ENCODE results near the gene TMEM208. TPM values are rescaled to one million over a fixed set of nuclear protein-coding genes. Genes with fewer than 3 reads are reported as not detected.

Gene TMEM208
- polyA plus RNA-seq, 1 of the 3 experiments (the other 2 are of a cell fraction), result 98.2 TPM

DNA sequence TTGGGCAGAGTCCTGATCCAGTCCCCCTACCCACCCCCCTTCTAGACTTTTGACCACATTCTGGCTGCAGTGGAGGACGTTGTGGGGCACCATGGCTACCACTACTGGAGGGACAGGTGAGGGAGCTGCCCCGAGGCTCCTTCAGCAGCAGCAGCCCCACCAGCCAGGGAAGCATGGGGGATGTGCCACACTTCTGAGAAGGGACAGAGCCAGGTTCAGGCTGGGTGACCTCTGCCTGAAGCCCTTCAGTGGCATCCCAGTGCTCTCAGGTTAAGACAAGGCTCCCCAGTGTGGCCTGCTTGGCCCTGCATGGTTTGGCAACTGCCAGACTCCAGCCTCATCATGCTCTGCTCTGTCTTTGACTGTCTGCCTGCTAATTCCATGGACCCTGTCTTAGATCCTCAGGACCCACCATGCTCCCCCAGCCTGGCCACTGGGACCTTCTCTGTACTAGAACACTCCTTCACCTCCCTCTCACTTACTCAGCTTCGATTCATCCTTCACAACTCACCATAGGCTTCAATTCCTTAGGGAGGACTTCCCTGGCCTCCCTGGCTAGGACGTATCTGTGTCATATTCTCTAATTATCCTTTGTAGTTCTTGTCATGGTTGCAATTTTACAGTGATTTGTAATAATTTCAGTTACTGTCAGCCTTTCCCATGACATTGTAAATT lies 30.7 kb downstream of the TMEM208 start:
- Histone ChIP-seq H3F3A (replicated peaks; ENCODE audit: insufficient read depth) (no peaks in the 10 kb centered on the region), H3K27ac (ENCODE audit: low read depth in 2 of 2, low read length in 1 of 2) (no peak overlapping the region), H3K36me3 (replicated peaks in 1 of 2; ENCODE audit: control insufficient read depth in 1 of 2, insufficient read depth in 2 of 2, low read length in 1 of 2) (no peaks in the 10 kb centered on the region), H3K4me1 (ENCODE audit: control insufficient read depth in 1 of 2, insufficient read depth in 2 of 2, low read depth in 1 of 2, low read length in 1 of 2) (peaks cover 0 to 12% of the 10 kb centered on the region in 2 experiments; a peak in 1 of 4 replicates), H3K27me3 (ENCODE audit: insufficient read depth) (no peaks in the 10 kb centered on the region), H4K20me1 (ENCODE audit: insufficient read depth) (no peaks in the 10 kb centered on the region), H2AFZ (ENCODE audit: low read depth) (no peak overlapping the region), H3K4me2 (no peak overlapping the region), H3K9ac (no peak overlapping the region), H3K79me2 (ENCODE audit: insufficient read depth) (no peaks in the 10 kb centered on the region), H3K9me2 (no peaks in the 10 kb centered on the region), H3K9me3 (no peaks in the 10 kb centered on the region), H3K4me3 (ENCODE audit: low read depth in 2 of 2, low read length in 1 of 2) (no peak overlapping the region)
- ChIA-PET POLR2A (no interaction called here), CTCF (interaction anchor here (1.5 kb wide), 1 partner anchor 9 kb away, joined by 8 read pairs; the partner anchor contains the start of gene SLC9A5)
- DNase-seq, result no peak
- TF ChIP-seq SIN3A (IDR thresholded peaks at IDR 0.05; ENCODE audit: borderline replicate concordance, low read depth, low read length) (no peak), RXRA (IDR thresholded peaks at IDR 0.05; ENCODE audit: borderline replicate concordance, low read depth) (no peak), GATA2 (CRISPR knock-in tag; IDR thresholded peaks at IDR 0.05) (no peak), CHD2 (IDR thresholded peaks at IDR 0.05; ENCODE audit: low read length, partially characterized antibody) (no peak), RCOR1 (IDR thresholded peaks at IDR 0.05; ENCODE audit: low read length) (no peak), EZH2phosphoT487 (IDR thresholded peaks at IDR 0.05; ENCODE audit: borderline replicate concordance, low read depth) (no peak), NFIC (IDR thresholded peaks at IDR 0.05; ENCODE audit: borderline replicate concordance) (no peak), FOXM1 (IDR thresholded peaks at IDR 0.05; ENCODE audit: low read depth) (no peak)
- TF ChIP-seq, protein P1, sequence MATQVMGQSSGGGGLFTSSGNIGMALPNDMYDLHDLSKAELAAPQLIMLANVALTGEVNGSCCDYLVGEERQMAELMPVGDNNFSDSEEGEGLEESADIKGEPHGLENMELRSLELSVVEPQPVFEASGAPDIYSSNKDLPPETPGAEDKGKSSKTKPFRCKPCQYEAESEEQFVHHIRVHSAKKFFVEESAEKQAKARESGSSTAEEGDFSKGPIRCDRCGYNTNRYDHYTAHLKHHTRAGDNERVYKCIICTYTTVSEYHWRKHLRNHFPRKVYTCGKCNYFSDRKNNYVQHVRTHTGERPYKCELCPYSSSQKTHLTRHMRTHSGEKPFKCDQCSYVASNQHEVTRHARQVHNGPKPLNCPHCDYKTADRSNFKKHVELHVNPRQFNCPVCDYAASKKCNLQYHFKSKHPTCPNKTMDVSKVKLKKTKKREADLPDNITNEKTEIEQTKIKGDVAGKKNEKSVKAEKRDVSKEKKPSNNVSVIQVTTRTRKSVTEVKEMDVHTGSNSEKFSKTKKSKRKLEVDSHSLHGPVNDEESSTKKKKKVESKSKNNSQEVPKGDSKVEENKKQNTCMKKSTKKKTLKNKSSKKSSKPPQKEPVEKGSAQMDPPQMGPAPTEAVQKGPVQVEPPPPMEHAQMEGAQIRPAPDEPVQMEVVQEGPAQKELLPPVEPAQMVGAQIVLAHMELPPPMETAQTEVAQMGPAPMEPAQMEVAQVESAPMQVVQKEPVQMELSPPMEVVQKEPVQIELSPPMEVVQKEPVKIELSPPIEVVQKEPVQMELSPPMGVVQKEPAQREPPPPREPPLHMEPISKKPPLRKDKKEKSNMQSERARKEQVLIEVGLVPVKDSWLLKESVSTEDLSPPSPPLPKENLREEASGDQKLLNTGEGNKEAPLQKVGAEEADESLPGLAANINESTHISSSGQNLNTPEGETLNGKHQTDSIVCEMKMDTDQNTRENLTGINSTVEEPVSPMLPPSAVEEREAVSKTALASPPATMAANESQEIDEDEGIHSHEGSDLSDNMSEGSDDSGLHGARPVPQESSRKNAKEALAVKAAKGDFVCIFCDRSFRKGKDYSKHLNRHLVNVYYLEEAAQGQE (IDR thresholded peaks at IDR 0.05; ENCODE audit: low read depth, low read length), result no peak
- TF ChIP-seq, protein P2, sequence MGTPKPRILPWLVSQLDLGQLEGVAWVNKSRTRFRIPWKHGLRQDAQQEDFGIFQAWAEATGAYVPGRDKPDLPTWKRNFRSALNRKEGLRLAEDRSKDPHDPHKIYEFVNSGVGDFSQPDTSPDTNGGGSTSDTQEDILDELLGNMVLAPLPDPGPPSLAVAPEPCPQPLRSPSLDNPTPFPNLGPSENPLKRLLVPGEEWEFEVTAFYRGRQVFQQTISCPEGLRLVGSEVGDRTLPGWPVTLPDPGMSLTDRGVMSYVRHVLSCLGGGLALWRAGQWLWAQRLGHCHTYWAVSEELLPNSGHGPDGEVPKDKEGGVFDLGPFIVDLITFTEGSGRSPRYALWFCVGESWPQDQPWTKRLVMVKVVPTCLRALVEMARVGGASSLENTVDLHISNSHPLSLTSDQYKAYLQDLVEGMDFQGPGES (IDR thresholded peaks at IDR 0.05; ENCODE audit: low read depth, low read length), result no peak
- WGBS (ENCODE audit: low lambda C conversion rate), result 72% methylated on average over 3 of the region's 4 CpGs

Measured in SK-N-SH (cell line).